GM19193 (cell line): Measurements from ENCODE around the gene HOXD10.

Experiments used
- POLR2A ChIP-seq: IDR thresholded peaks from 4 replicates; pipeline ENCODE4 v1.6.1; 2011; ENCODE audit not compliant: insufficient read depth, insufficient read length; ENCODE audit errors: extremely low read depth

The HOXD10 gene

DNA sequence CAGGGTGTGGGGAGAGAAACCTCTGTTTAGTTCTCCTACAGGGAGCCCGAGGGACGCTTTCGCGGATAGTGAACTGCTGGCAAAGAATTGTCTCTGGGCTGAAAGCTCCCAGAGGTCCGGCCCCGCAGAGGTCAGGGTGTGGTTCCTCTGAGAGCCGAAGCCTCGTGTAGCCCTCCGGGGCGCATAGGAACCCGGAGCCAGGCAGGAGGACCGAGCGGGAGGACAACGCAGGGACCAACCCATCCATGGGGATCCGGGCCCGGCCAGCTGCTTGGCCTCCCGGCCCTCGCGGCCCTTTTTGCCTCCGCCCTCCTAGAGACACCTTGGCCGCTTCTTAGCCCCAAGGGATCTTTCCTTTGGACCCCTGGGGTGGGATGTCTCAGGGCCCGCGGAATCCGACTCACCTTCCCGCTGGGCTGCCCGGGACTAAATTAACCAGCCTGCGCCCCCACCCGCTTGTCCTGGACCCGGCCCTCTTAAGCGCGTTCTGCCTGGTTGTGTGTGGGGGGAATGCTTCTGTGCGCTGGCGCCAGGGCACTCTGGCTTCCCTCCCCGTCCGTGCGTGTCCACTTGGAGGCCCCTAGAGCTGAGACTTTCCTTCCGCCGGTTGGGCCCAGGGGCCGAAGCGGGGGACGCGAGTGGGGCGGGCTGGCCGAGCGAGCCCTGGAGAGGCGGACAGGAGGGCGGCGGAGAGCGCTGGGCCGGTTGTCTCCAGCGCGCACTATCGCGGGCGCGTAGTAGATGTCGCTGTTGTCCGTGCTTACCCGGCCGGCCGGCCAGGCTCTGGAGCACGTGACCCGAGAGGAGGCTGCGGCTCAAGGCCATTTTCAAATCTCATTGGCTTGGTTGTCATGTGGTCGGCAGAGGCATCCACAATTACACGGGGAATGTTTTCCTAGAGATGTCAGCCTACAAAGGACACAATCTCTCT, at the start of gene HOXD10:
TSS of gene HOXD10 (plus strand) at position 896 of the 931 bp plus-strand sequence. CDS start 56 bp downstream, outside the sequence.
- no peak for TF ChIP-seq POLR2A

DNA sequence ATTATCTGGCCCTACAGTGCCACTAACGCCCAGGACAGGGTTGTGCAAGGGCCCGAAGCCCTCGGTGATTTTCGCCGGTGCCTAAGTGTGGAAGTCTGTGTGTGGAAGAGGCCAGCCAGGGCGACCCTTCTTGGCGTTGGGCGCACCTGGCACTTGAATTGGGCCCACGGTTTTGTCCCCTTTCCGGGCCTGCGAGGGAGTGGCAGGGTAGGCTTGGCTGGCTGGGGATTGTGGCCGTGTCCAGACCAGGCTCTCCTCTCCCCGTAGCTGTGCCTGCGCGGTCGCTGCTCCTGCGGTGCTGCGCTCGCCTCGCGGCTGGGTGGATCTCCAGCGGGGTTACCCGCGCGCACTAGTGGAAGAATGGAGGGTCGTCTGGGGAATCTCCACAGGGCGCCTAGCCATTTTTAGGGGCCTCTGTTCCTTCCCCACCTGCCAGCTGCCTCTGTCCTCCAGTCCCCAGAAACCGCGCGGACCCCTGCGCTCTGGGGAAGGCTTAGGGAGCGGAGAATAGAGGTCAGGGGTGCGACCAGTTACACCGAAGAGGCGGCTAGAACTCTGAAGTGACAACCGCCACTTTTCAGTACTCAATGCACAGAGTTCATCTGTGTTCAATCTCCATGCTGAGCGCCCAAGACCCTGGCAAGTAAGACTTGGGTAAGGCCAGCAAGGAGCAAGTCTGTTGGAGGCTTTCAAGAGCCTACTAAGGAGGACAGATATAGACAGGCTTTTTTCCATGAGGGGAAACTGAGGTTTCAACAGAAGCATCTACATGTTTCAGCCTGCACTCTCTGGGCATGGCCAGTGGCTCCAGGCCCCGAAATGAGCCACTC, 48.8 kb upstream of the HOXD10 start:
- no peak for TF ChIP-seq POLR2A

DNA sequence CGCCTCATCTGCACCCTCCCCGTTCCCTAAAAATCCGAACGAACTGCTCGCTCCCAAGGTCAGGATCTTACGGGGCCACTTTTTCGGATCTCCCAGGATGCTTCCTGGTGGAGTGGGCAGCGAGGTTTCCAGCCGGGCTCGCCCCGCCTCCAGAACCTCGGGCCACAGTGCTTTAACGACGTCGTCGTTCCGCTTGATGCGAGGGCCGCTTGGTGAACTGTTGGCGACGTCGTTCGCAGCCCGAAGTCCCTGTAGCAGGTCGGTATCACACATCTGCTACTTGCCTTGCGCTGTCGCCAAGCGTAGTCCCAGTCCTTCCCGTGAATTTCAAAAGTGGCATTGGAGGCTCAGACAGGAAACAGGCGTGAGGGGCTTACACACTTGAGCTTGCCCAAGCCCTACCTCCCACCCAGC, 48.2 kb upstream of the HOXD10 start:
- TF ChIP-seq POLR2A, result no peak

DNA sequence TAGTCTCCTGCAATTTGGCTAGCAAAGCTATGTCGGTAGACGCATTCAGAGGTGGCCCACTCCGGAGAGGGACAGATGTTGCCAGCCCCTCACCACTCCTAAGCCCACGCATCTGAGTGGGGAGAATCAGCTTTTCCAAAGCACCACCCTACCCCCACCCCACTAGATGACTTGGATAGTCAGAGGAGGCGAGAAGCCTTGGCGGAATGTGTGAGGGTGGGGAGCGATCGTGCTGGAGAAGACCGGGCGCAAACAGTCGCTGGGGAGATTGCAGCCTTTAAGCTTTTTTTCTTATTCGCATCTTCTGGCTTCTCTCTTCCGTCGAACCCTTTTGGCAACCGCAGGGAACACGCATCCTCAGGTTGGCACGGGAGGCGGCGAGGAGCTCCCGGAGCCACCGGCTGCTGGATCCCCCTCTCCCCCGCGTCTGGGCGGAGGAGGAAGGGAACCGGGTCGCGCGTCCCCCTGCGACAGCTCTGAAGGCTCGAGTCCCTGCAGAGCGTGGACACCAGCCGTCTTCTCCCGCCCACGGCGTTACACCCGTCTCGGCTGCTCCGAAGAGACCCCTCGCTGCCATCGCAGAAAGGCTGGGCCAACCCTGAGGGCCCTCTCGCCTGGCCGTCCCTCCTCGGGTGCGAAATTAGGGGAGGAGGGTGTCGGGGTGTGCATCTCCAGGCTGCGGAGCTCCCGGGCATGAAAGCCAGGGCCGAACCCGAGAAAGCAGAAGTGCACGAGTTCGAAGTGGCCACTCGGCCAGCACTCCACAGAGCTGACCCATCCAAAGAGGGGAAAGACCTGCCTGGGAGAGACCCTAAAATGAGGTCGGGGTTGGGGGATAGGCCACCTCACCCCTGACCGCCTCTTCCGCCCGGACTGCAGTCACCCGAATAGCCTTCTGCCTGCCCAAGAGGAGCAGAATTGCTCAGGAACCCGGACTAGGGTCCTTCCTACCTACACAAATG, 45.0 kb upstream of the HOXD10 start:
- no peak for TF ChIP-seq POLR2A

DNA sequence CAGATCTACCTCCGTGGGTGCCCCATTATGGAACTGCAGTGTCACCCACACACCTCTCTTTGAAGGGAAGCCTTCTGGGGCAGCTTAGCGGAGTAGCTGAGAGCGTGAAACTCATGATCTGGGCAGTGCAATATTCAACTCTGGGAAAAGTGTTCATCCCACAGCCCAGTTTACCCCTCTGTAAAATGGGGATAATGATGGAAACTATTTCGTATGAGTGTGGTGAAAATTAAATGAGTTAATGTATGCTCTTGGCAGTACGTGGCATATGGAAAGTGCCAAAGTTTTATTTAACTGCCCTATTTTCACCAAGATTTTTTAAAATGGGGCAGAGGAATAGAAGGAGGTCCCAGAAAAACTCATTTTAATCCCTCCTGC, 44.3 kb upstream of the HOXD10 start:
- TF ChIP-seq POLR2A, result no peak

DNA sequence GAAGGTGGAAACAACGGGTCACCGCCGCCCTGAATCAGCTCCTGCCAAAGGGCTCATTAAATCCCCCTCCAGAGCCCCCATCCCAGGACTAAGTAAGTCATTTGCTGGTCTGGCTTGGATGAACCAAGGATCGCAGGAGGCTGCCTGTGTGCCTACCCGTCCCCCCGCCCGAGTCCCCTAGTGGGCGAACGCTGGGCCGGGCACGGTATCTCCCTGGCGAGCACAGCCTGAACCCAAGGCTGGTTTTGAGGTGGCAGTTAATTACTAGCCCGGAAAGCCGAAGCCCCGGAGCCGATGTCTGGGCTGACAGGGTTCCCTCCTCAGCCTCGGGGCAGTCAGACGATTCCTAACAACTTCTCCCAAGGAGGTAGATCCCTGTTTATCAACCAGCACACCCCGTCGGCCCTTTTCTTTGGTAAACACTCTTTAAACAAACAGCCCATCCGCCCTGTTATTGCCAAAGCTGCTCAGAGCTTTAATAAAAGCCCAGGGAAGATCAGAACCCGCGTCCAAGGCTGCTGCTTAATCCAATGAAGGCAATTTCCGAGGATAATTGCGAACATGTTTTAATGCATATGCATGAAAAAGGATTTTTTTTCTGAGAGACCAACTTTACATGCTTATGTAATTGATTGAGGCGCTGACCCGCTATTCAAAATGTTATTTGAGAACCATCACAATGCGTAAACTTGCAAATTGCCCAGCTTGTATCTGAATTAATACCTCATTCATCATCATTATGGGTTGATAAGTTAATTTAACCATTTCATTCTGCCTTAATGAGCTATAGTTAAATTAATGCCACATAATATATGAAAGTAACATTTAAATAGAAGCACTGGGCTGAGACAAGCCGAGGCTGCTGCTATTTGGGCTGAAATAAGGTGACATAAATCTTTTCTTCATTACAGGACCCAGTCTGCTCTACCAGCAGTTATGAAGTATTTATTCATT, 43.4 kb upstream of the HOXD10 start:
- TF ChIP-seq POLR2A, result no peak

DNA sequence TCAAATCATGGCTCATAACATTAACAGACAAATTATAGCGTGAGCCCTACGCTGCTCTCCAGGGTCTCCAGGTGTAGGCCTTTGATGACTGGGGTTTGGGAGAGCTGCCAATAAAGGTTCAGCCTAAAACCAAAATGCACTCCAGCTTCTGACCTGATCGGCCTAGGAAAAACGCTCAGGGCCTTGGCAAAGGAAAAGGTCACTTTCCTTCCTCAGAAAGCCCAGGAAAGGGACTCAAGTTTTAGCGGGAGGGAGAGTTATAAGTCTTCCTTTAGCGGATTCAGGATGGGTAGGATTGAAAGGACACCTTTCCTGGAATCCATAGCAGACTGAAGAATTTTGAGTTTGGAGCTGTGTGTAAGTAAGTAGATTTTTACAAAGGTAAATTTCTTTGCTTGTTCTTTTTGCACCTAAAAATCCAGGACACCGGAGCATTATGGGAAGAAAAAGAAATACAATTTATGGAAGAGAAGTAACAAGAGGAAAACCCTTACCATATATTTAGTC, 41.6 kb upstream of the HOXD10 start:
- no peak for TF ChIP-seq POLR2A

DNA sequence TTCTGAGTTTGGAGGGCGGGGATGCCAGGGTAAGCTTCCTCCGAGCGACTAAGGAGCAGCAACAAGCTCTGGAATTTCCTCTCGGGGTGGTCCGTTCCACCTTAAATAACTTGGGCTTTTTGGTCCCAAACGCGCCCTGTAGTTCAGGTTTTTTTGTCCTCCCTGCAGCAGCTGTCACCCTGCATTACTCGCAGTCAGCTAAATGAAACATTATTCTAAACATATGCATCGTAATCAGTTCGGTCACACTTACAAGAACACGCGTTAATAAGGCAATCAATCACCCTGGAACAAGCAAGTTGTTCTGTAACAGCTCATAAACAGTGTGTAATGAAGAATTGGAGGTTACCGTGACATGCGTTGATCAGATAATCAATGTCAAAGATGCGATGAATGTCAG, 41.1 kb upstream of the HOXD10 start:
- TF ChIP-seq POLR2A, result no peak

DNA sequence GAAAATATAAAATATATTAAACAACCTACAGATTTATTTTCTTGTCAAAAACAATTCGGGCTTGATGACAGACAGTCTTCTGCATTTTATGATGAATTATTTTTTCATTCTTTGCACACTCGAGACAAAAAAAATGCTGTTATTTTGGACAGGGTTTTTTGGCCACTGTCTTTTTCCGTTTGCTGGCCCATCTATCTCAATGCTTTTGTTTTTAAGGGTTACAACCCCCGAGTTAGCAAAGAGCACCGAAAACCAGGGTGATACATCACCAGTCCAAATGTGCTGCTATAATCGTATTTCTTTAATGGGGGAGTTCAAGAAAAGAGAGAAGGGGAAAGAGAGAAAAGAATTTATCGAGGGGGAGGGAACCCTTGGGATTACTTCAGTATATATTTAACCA, 40.5 kb upstream of the HOXD10 start:
- TF ChIP-seq POLR2A, result no peak

DNA sequence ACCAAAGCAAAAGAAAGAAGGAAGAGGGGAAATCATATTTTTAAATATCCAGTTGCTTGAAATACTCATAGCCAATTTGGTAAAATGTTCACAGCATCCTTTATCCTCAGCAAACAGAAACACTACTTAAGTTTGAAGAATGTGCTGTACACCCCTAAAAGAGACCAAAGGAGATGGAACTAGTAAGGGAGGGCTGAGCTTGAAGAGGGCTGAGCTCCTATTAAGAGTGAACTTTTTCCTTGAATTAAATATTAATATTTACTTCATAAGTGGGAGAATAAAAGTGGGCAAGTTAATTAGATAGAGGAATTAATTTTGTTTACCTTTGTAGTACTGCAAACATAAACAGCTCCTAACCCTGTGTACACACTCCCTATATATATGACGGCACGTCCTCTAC, 39.8 kb upstream of the HOXD10 start:
- no peak for TF ChIP-seq POLR2A

DNA sequence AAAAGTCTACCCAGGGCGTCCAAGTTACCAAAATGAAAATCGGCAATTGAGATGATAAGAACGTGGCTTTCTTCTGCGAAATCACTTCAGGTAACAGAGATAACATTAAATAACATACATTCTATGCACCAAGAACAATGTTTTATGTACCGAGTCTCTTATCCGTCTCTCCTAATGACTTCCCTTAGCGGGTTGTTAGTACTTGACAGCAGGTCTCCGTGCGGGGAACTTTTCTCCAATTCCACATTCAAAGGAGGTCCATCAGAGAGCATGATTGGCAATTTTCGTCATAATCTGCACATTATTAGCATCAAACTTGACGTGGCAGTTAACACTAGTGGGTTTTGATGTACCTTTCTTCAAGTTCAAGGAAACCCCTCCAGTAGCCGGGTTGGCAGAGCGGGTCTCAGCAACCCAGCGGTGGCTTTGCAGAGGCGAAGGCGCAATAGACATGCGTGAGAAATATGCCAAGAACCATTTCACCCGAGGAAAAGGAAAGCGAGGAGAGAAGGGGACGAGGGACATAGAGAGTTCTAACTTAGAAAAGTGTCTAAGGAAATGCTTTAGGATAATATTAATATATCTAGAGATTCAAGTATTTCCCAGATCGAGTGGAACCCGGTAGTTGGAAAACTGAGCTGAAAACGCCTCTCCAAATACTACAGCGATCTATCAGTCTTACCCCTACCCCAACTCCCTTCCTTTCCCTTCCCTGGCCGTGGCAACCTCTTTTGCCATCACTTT, 37.9 kb upstream of the HOXD10 start:
- no peak for TF ChIP-seq POLR2A

DNA sequence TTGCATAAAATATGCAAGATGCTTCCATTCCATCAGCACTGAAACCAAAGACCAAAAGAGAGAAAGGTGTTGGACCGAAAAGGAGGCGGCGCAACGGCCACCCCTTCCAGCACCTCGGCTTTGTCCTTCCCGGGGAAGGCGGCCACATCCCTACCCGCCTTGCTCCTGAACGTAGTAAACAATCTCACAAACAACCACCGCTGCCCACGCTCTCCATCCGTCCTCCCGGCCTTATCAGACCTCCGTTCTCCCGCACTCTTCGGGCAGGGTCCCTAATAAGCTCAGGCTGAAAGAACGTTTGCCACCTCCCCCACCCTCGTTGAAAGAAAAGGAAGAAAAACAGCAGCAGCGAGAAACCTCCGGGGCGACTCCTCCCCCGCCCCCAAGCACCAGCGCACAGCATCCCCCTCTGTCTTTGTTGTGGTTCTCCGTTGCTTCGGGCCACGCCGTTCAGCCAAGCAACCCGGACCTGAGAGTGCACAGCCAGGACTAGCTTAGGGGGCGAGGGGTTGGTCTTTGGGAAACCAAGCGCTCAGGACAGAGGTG, 37.2 kb upstream of the HOXD10 start:
- TF ChIP-seq POLR2A, result no peak
